SJSA1 (cell line): Measurements from ENCODE around the gene ATRIP. TPM values are rescaled to one million over a fixed set of nuclear protein-coding genes. Genes with fewer than 3 reads are reported as not detected.

Source experiments
- DNase-seq, 2 experiments: peaks; one replicate each; pipeline ENCODE4 v3.0.0-alpha.2; 2015 to 2020; ENCODE audit warnings: low spot score in 2 of 2, low read depth in 1 of 2
- H3K27ac ChIP-seq: fragments of 250-450 bp; sonication (Bioruptor Pico); 2 replicates; pipeline ENCODE4 v1.5.1; 2020; ENCODE audit warnings: mild to moderate bottlenecking, moderate library complexity
- H3K27me3 ChIP-seq: fragments of 250-450 bp; sonication (Bioruptor Pico); replicated peaks from 2 replicates; pipeline ENCODE4 v1.5.1; 2020; ENCODE audit warnings: mild to moderate bottlenecking, moderate library complexity
- H3K36me3 ChIP-seq: fragments of 250-450 bp; sonication (Bioruptor Pico); 2 replicates; pipeline ENCODE4 v1.5.1; 2020; ENCODE audit warnings: mild to moderate bottlenecking
- H3K4me1 ChIP-seq: fragments of 250-450 bp; sonication (Bioruptor Pico); replicated peaks from 2 replicates; pipeline ENCODE4 v1.6.1; 2021; ENCODE audit warnings: mild to moderate bottlenecking
- H3K4me3 ChIP-seq: fragments of 250-450 bp; sonication (Bioruptor Pico); 2 replicates; pipeline ENCODE4 v1.5.1; 2020; ENCODE audit warnings: mild to moderate bottlenecking
- H3K9me3 ChIP-seq: fragments of 250-450 bp; sonication (Bioruptor Pico); replicated peaks from 2 replicates; pipeline ENCODE4 v1.5.1; 2020; ENCODE audit warnings: mild to moderate bottlenecking
- total RNA-seq: library from RNA; depleted of rRNA; stranded (reverse); fragments of >200 nt; shearing (Covaris generic); gene quantifications from 2 replicates; pipeline ENCODE4 v1.2.3, GENCODE V29; 2014; rRNA removed

Gene ATRIP
- total RNA-seq, 1 experiment from 2014 or later: 9.7 TPM

- no peak overlapping the region for H3K4me3 ChIP-seq
- no peak overlapping the region for H3K27ac ChIP-seq
- H3K36me3 ChIP-seq: no peaks in the 10 kb centered on the region
- H3K9me3 ChIP-seq: no peaks in the 10 kb centered on the region
- H3K4me1 ChIP-seq: peaks cover 22% of the 10 kb centered on the region
- DNase-seq: no peak
- no peaks in the 10 kb centered on the region for H3K27me3 ChIP-seq
Measured at GRCh38 chr3:48505968-48506504, 59.5 kb downstream of the ATRIP start.

GRCh38 chr3:48507256-48508061 is 60.9 kb downstream of the ATRIP start:
- Histone ChIP-seq H3K4me1 (peaks cover 22% of the 10 kb centered on the region), H3K27me3 (no peaks in the 10 kb centered on the region), H3K36me3 (no peaks in the 10 kb centered on the region), H3K9me3 (no peaks in the 10 kb centered on the region), H3K4me3 (no peak overlapping the region), H3K27ac (no peak overlapping the region)
- DNase-seq: peak; percentile 50 to 60

GRCh38 chr3:48511551-48511950 is 65.0 kb downstream of the ATRIP start:
- Histone ChIP-seq H3K27ac (no peak overlapping the region), H3K4me3 (no peak overlapping the region), H3K27me3 (no peaks in the 10 kb centered on the region), H3K9me3 (no peaks in the 10 kb centered on the region), H3K36me3 (no peaks in the 10 kb centered on the region), H3K4me1 (peaks cover 6% of the 10 kb centered on the region)
- DNase-seq: no peak

GRCh38 chr3:48514431-48515227 is 68.1 kb downstream of the ATRIP start:
- Histone ChIP-seq H3K27me3 (no peaks in the 10 kb centered on the region), H3K36me3 (no peaks in the 10 kb centered on the region), H3K27ac (no peak overlapping the region), H3K4me3 (no peak overlapping the region), H3K4me1 (no peaks in the 10 kb centered on the region), H3K9me3 (no peaks in the 10 kb centered on the region)
- DNase-seq: no peak

Other genes with a start within 250 kb of the ATRIP start
- not detected in 2 replicates for gene CAMP, start 223.2 kb upstream of the ATRIP start, total RNA-seq
- 0.75 and 2.4 TPM in 2 replicates for gene ZNF589, start 205.6 kb upstream of the ATRIP start, total RNA-seq
- 27.8 and 35.5 TPM in 2 replicates for gene NME6, start 145.4 kb upstream of the ATRIP start, total RNA-seq
- not detected in 2 replicates for gene SPINK8, start 113.1 kb upstream of the ATRIP start, total RNA-seq
- not detected in 2 replicates for gene FBXW12, start 74.5 kb upstream of the ATRIP start, total RNA-seq
- gene PLXNB1, start 16.7 kb upstream of the ATRIP start, total RNA-seq: 4.0 and 11.7 TPM in 2 replicates
- gene CCDC51, start 6.6 kb upstream of the ATRIP start, total RNA-seq: 11.0 and 15.9 TPM in 2 replicates
- gene TMA7, start 6.5 kb upstream of the ATRIP start, total RNA-seq: 551 and 569 TPM in 2 replicates
- 94.8 and 105 TPM in 2 replicates for gene SHISA5, start 57.4 kb downstream of the ATRIP start, total RNA-seq
- 3.3 and 8.9 TPM in 2 replicates for gene PFKFB4, start 110.1 kb downstream of the ATRIP start, total RNA-seq
- gene UCN2, start 117.0 kb downstream of the ATRIP start, total RNA-seq: 10.1 and 12.1 TPM in 2 replicates
- gene COL7A1, start 148.6 kb downstream of the ATRIP start, total RNA-seq: 86.6 and 136 TPM in 2 replicates
- gene UQCRC1, start 162.9 kb downstream of the ATRIP start, total RNA-seq: 377 and 397 TPM in 2 replicates
- not detected in 2 replicates for gene TMEM89, start 175.0 kb downstream of the ATRIP start, total RNA-seq
- gene SLC26A6, start 188.7 kb downstream of the ATRIP start, total RNA-seq: 10.6 and 16.4 TPM in 2 replicates
- gene CELSR3, start 216.1 kb downstream of the ATRIP start, total RNA-seq: under 0.01 and 0.26 TPM in 2 replicates
- 8.7 and 10.2 TPM in 2 replicates for gene NCKIPSD, start 239.2 kb downstream of the ATRIP start, total RNA-seq